Fibroblast of lung (primary cell): ENCODE measurements around the gene SHISA8. TPM values are rescaled to one million over a fixed set of nuclear protein-coding genes. Genes with fewer than 3 reads are reported as not detected.

Source experiments
- DNase-seq, 2 donors: peaks; one replicate each; pipeline versions ENCODE4 v3.0.0 to v3.0.0-alpha.2; 2010; ENCODE audit warnings: low read depth in 2 of 2
- H2AFZ ChIP-seq: 2 replicates; pipeline ENCODE4 v1.5.1; 2012; ENCODE audit warnings: low read length, control low read depth, inconsistent platforms
- H3K27ac ChIP-seq: 2 replicates; pipeline ENCODE4 v1.5.1; 2011; ENCODE audit warnings: low read length, control low read depth; ENCODE audit not compliant: insufficient read depth
- H3K27me3 ChIP-seq: 2 replicates; pipeline ENCODE4 v1.5.1; 2011; ENCODE audit warnings: mild to moderate bottlenecking, low read length; ENCODE audit not compliant: control insufficient read depth, insufficient read depth
- H3K36me3 ChIP-seq: 2 replicates; pipeline ENCODE4 v1.5.1; 2011; ENCODE audit warnings: low read length; ENCODE audit not compliant: control insufficient read depth, insufficient read depth
- H3K4me1 ChIP-seq: 2 replicates; pipeline ENCODE4 v1.5.1; 2011; ENCODE audit warnings: low read length; ENCODE audit not compliant: control insufficient read depth, insufficient read depth; ENCODE audit errors: extremely low read depth
- H3K4me2 ChIP-seq: 2 replicates; pipeline ENCODE4 v1.5.1; 2011; ENCODE audit warnings: low read length, control low read depth; ENCODE audit not compliant: insufficient read depth; ENCODE audit errors: extremely low read depth
- H3K4me3 ChIP-seq, 4 experiments: fragments of 200-600 bp in 1 of 4; sonication (generic) in 1 of 4; replicated peaks in 1 of 4; 2 replicates each; pipeline ENCODE4 v1.5.1; 2011 to 2016; ENCODE audit warnings: low read length in 4 of 4, low read depth in 3 of 4, mild to moderate bottlenecking in 3 of 4, control low read depth in 2 of 4, inconsistent platforms in 1 of 4, mixed read lengths in 1 of 4; ENCODE audit not compliant: insufficient read depth in 1 of 4; ENCODE audit errors: control extremely low read depth in 1 of 4
- H3K79me2 ChIP-seq: 2 replicates; pipeline ENCODE4 v1.5.1; 2012; ENCODE audit warnings: mild to moderate bottlenecking, low read length, inconsistent platforms; ENCODE audit not compliant: control insufficient read depth, insufficient read depth
- H3K9ac ChIP-seq: 2 replicates; pipeline ENCODE4 v1.5.1; 2011; ENCODE audit warnings: mild to moderate bottlenecking, low read length, control low read depth; ENCODE audit not compliant: insufficient read depth
- H3K9me3 ChIP-seq: 2 replicates; pipeline ENCODE4 v1.5.1; 2012; ENCODE audit warnings: low read depth, low read length; ENCODE audit not compliant: control insufficient read depth, insufficient read depth
- H4K20me1 ChIP-seq: 2 replicates; pipeline ENCODE4 v1.5.1; 2011; ENCODE audit warnings: low read length; ENCODE audit not compliant: control insufficient read depth, insufficient read depth; ENCODE audit errors: extremely low read depth
- EZH2 ChIP-seq: IDR thresholded peaks from 2 replicates; pipeline ENCODE4 v1.5.1; 2012; ENCODE audit warnings: low read length, control low read depth, mild to moderate bottlenecking; ENCODE audit errors: missing control alignments
- polyA minus RNA-seq: library from RNA; depleted of rRNA, polyadenylated mRNA; stranded (reverse); fragments of >200 nt; gene quantifications from 2 replicates; pipeline ENCODE4 v1.2.3, GENCODE V29; 2011; ENCODE audit warnings: low replicate concordance
- polyA plus RNA-seq, 2 donors: library from polyadenylated mRNA; depleted of rRNA in 1 of 2; stranded (reverse) in 1 of 2; unstranded in 1 of 2; fragments of >200 nt; gene quantifications; 2 replicates each; pipeline ENCODE4 v1.2.1, GENCODE V29; 2011 to 2012; ENCODE audit warnings: missing spikeins in 1 of 2
- total RNA-seq: library from RNA; depleted of rRNA; stranded (reverse); fragments of >200 nt; gene quantifications from 2 replicates; pipeline ENCODE4 v1.2.1, GENCODE V29; 2014
- TF ChIP-seq, protein P1 (sequence below), 2 donors: IDR thresholded peaks in 1 of 2; conservative IDR thresholded peaks in 1 of 2; 1 replicate in 1 of 2; 2 replicates in 1 of 2; pipeline ENCODE4 v1.5.1; 2011 to 2012; ENCODE audit warnings: low read length in 2 of 2, control low read depth in 1 of 2, inconsistent platforms in 1 of 2, low read depth in 1 of 2, mild to moderate bottlenecking in 1 of 2

SHISA8 gene
- not detected in 2 replicates for total RNA-seq
- not detected in 2 replicates for polyA plus RNA-seq
- polyA plus RNA-seq (2012), result not detected in 2 replicates
- not detected in 2 replicates for polyA minus RNA-seq

DNA sequence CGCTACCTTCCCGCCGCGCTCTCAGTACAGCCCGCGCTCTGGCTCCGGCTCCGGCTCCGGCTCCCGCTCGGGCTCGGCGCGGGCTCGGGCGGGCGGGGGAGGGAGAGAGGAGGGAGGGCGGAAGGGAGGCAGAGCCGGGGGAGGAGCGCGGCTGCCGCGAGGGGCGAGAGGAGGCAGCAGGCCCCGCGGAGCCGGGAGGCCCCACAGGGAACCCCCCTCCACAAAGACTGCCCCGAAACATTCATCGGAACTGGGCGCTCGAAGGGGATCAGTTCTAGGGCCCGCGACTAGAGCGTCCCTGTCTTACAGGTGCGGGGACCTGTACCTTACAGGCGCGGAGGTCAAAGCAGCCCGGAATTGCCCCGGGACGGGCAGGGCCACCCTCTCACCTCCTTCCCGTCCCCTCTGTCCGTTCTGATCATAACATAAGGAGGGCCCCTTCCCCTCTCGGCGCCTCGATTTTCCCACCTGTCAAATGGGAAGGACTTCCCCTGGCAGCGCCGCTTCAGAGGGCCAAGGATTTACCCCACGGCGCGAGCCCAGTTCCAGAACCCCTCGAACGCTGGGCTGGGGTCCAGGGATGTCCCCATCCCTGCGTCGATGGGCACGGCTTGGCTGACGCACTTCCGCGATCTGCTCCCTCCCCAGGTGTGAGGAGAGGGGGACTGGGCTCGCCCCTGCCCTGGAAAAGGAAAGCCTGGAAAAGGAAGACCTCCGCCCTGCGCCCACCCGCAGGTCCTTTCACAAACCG, at the start of gene SHISA8:
Gene SHISA8, minus strand, starts transcription at position 40 of the 751 bp plus-strand sequence. CDS start 407 bp downstream, outside the sequence.
- H3K79me2 ChIP-seq, result no peaks in the 10 kb centered on the region
- DNase-seq, result peak in 1 of 2 donors; percentile 39
- H3K4me1 ChIP-seq, result no peaks in the 10 kb centered on the region
- no peak within 1 kb of the TSS for H2AFZ ChIP-seq
- H3K27ac ChIP-seq, result no peak within 1 kb of the TSS
- no peaks in the 10 kb centered on the region for H4K20me1 ChIP-seq
- H3K27me3 ChIP-seq, result peaks cover 51% of the 10 kb centered on the region
- H3K4me2 ChIP-seq, result no peak within 1 kb of the TSS
- no peaks in the 10 kb centered on the region for H3K9me3 ChIP-seq
- TF ChIP-seq EZH2, result peak; percentile 89
- TF ChIP-seq, protein P1, sequence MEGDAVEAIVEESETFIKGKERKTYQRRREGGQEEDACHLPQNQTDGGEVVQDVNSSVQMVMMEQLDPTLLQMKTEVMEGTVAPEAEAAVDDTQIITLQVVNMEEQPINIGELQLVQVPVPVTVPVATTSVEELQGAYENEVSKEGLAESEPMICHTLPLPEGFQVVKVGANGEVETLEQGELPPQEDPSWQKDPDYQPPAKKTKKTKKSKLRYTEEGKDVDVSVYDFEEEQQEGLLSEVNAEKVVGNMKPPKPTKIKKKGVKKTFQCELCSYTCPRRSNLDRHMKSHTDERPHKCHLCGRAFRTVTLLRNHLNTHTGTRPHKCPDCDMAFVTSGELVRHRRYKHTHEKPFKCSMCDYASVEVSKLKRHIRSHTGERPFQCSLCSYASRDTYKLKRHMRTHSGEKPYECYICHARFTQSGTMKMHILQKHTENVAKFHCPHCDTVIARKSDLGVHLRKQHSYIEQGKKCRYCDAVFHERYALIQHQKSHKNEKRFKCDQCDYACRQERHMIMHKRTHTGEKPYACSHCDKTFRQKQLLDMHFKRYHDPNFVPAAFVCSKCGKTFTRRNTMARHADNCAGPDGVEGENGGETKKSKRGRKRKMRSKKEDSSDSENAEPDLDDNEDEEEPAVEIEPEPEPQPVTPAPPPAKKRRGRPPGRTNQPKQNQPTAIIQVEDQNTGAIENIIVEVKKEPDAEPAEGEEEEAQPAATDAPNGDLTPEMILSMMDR (conservative IDR thresholded peaks at IDR 0.05 in 1 of 2, IDR thresholded peaks at IDR 0.05 in 1 of 2; ENCODE audit: low read depth in 1 of 2, low read length in 2 of 2), result no peak
- H3K9ac ChIP-seq, result no peak within 1 kb of the TSS
- no peak within 1 kb of the TSS for H3K4me3 ChIP-seq
- H3K36me3 ChIP-seq, result no peaks in the 10 kb centered on the region

DNA sequence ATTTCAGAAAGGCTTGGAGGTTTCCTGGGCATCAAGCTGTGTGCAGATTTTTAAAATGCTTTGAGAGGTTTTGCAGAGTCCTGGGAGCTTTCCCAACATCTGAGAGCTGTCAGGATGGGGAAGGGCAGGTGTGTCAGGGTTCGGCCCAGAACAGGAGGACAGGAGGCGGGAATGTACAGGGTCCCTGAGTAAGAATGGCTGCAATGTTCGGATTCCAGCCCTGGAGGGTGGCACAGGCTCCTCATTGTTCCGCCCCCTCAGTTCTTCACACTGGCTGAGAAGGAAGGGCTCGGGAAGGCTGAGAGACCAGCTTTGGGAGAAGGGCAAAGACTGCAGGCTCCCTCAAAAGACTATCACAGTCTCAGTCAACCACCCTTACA, 49.2 kb upstream of the SHISA8 start:
- H3K36me3 ChIP-seq, result no peaks in the 10 kb centered on the region

DNA sequence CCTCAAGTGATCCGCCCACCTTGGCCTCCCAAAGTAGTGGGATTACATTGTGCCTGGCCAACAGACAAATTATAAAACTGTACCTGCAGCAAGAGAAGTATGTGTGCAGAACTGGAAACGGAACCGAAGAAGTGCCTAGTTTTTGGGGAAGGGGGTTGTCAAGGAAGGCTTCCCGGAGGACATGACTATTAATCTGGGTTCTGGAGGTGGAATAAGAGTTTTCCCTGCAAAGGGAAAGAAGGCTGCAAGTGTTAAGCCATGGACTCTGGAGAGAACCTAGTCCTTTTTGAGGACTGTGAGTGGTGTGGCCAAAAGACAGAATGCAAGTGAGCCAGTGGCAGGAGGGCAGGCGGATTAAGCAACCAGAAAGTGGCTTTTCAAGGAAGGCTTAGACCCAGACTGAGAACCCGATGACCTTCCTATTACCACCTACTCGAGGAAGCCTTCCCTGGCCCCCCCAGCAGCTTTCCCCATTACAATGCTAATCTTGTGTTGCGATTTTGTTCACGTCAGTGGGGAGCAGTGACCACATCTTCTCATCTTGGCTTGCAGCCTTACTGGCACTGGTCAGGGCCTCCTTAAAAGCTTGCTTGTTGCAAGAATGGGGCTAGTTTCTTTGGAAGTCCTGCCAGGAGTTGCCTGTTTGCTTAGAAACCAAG, 48.7 kb upstream of the SHISA8 start:
- H3K27ac ChIP-seq, result no peak overlapping the region
- no peak overlapping the region for H3K9ac ChIP-seq
- no peaks in the 10 kb centered on the region for H4K20me1 ChIP-seq
- H3K4me1 ChIP-seq, result no peaks in the 10 kb centered on the region
- peak; percentile 37 to 60 for DNase-seq
- TF ChIP-seq, protein P1 (conservative IDR thresholded peaks at IDR 0.05 in 1 of 2, IDR thresholded peaks at IDR 0.05 in 1 of 2; ENCODE audit: low read depth in 1 of 2, low read length in 2 of 2), result no peak
- no peak for TF ChIP-seq EZH2
- H3K9me3 ChIP-seq, result no peaks in the 10 kb centered on the region
- no peak overlapping the region for H3K4me2 ChIP-seq
- no peaks in the 10 kb centered on the region for H3K79me2 ChIP-seq
- no peak overlapping the region for H2AFZ ChIP-seq
- no peaks in the 10 kb centered on the region for H3K27me3 ChIP-seq
- no peak overlapping the region for H3K4me3 ChIP-seq
- H3K36me3 ChIP-seq, result no peaks in the 10 kb centered on the region

More for the DNA sequence above, 49.2 kb upstream of the SHISA8 start:
- Histone ChIP-seq H4K20me1 (no peaks in the 10 kb centered on the region), H3K4me3 (no peak overlapping the region), H3K79me2 (no peaks in the 10 kb centered on the region), H3K9ac (no peak overlapping the region), H3K27me3 (no peaks in the 10 kb centered on the region), H3K27ac (no peak overlapping the region), H3K4me2 (no peak overlapping the region), H3K9me3 (no peaks in the 10 kb centered on the region), H2AFZ (no peak overlapping the region), H3K4me1 (no peaks in the 10 kb centered on the region)
- TF ChIP-seq EZH2, result no peak
- TF ChIP-seq, protein P1 (conservative IDR thresholded peaks at IDR 0.05 in 1 of 2, IDR thresholded peaks at IDR 0.05 in 1 of 2; ENCODE audit: low read depth in 1 of 2, low read length in 2 of 2), result no peak
- DNase-seq, result no peak
